ENCODE results near the gene POLE2.
"Not testable (repeated sequence)": the region's sequence is repeated elsewhere in the genome, so short reads cannot be mapped to it uniquely, and the experiment has no call there.

GRCh38 chr14:49704471-49704870 is 16.5 kb upstream of the POLE2 start:
- TF ChIP-seq CTCF, POLR2A (IDR thresholded peaks at IDR 0.05): not testable (repeated sequence)
